H1 (cell line): ENCODE results near the gene BRD8. TPM values are rescaled to one million over a fixed set of nuclear protein-coding genes. Genes with fewer than 3 reads are reported as not detected.

Source experiments
- CTCF ChIA-PET: fragments of 300-600 bp; sonication (Branson Sonifier 250); formaldehyde crosslinking; loops from one replicate; lab custom pipeline; 2021; ENCODE audit not compliant: partially characterized antibody; lab: Charles Lee
- POLR2A ChIA-PET: fragments of 300-600 bp; sonication (Branson Sonifier 250); formaldehyde crosslinking; loops from one replicate; lab custom pipeline; 2021; ENCODE audit warnings: inconsistent platforms; ENCODE audit not compliant: partially characterized antibody; lab: Charles Lee
- DNase-seq, 2 experiments: peaks; one replicate each; pipeline versions ENCODE4 v3.0.0 to v3.0.0-alpha.2; 2010 to 2022; ENCODE audit warnings: low spot score in 2 of 2, low read depth in 1 of 2, mixed read lengths in 1 of 2
- FAIRE-seq: peaks from 2 replicates; lab custom pipeline; 2011; peaks lifted over from hg19 to GRCh38; lab: Jason Lieb, UNC
- H2AFZ ChIP-seq: 2 replicates; pipeline ENCODE4 v1.8.1; 2012; ENCODE audit warnings: low read length, inconsistent platforms
- H2AK5ac ChIP-seq: 2 replicates; pipeline ENCODE4 v1.6.1; 2013; ENCODE audit warnings: low read depth, low read length
- H2BK120ac ChIP-seq: replicated peaks from 2 replicates; pipeline ENCODE3; 2013; ENCODE audit warnings: low read depth, low read length, inconsistent platforms
- H2BK12ac ChIP-seq: 2 replicates; pipeline ENCODE4 v1.6.1; 2013; ENCODE audit warnings: low read depth, low read length
- H2BK15ac ChIP-seq: 2 replicates; pipeline ENCODE4 v1.6.1; 2013; ENCODE audit warnings: low read length
- H2BK20ac ChIP-seq: 2 replicates; pipeline ENCODE4 v1.6.1; 2013; ENCODE audit warnings: low read length
- H2BK5ac ChIP-seq: 2 replicates; pipeline ENCODE4 v1.6.1; 2013; ENCODE audit warnings: low read depth, low read length
- H3K14ac ChIP-seq: 2 replicates; pipeline ENCODE4 v1.6.1; 2013; ENCODE audit warnings: inconsistent platforms; ENCODE audit not compliant: insufficient read length
- H3K18ac ChIP-seq: 2 replicates; pipeline ENCODE4 v1.6.1; 2013; ENCODE audit warnings: low read length; ENCODE audit errors: extremely low read depth
- H3K23ac ChIP-seq: 2 replicates; pipeline ENCODE4 v1.6.1; 2013; ENCODE audit warnings: inconsistent platforms; ENCODE audit not compliant: insufficient read length
- H3K23me2 ChIP-seq: 2 replicates; pipeline ENCODE4 v1.6.1; 2013; ENCODE audit warnings: low read depth, low read length
- H3K27ac ChIP-seq: 2 replicates; pipeline ENCODE4 v1.6.1; 2011; ENCODE audit warnings: low read depth, low read length, inconsistent platforms
- H3K27me3 ChIP-seq, 4 experiments: replicated peaks in 1 of 4; 1 replicate in 1 of 4; 2 replicates in 3 of 4; pipeline versions ENCODE4 v1.6.1 to v1.8.1; 2011 to 2013; ENCODE audit warnings: low read length in 3 of 4, mild to moderate bottlenecking in 3 of 4, inconsistent platforms in 2 of 4, mixed read lengths in 2 of 4, moderate library complexity in 1 of 4; ENCODE audit not compliant: control insufficient read depth in 3 of 4, insufficient read depth in 3 of 4; ENCODE audit errors: extremely low read depth in 1 of 4
- H3K36me3 ChIP-seq, 4 experiments: 2 replicates each; pipeline versions ENCODE4 v1.6.1 to v1.8.1; 2011 to 2013; ENCODE audit warnings: mild to moderate bottlenecking in 4 of 4, low read length in 3 of 4, moderate library complexity in 2 of 4, control low read depth in 1 of 4, inconsistent platforms in 1 of 4; ENCODE audit not compliant: insufficient read depth in 4 of 4, control insufficient read depth in 2 of 4
- H3K4ac ChIP-seq: replicated peaks from 2 replicates; pipeline ENCODE3; 2013; ENCODE audit warnings: low read length, low read depth, mixed read lengths, inconsistent platforms; ENCODE audit not compliant: insufficient read length
- H3K4me1 ChIP-seq, 4 experiments: replicated peaks in 1 of 4; 1 replicate in 1 of 4; 2 replicates in 3 of 4; pipeline versions ENCODE4 v1.6.1 to v1.8.1; 2011 to 2013; ENCODE audit warnings: low read length in 3 of 4, inconsistent platforms in 2 of 4, mixed read lengths in 1 of 4; ENCODE audit not compliant: insufficient read depth in 4 of 4, control insufficient read depth in 3 of 4
- H3K4me2 ChIP-seq, 2 experiments: 2 replicates each; pipeline versions ENCODE4 v1.6.1 to v1.8.1; 2011 to 2013; ENCODE audit warnings: low read depth in 2 of 2, low read length in 2 of 2, control low read depth in 1 of 2, inconsistent platforms in 1 of 2, mild to moderate bottlenecking in 1 of 2; ENCODE audit not compliant: insufficient read depth in 1 of 2
- H3K4me3 ChIP-seq, 4 experiments: fragments of 200-600, 300-600 bp in 1 of 4; sonication (generic), shearing (Covaris generic), sonication (Bioruptor Twin) in 1 of 4; 2 replicates each; pipeline versions ENCODE4 v1.5.1 to v1.8.1; 2011 to 2016; ENCODE audit warnings: low read length in 4 of 4, low read depth in 3 of 4, control low read depth in 2 of 4, inconsistent platforms in 2 of 4, mild to moderate bottlenecking in 2 of 4, mixed read lengths in 1 of 4, moderate library complexity in 1 of 4; ENCODE audit not compliant: insufficient read depth in 2 of 4; ENCODE audit errors: extremely low read depth in 1 of 4
- H3K56ac ChIP-seq: replicated peaks from 2 replicates; pipeline ENCODE3; 2013; ENCODE audit warnings: low read depth, mild to moderate bottlenecking, mixed read lengths, low read length, inconsistent platforms; ENCODE audit not compliant: insufficient read length
- H3K79me1 ChIP-seq: 2 replicates; pipeline ENCODE4 v1.6.1; 2013; ENCODE audit warnings: low read depth, low read length, control low read depth
- H3K79me2 ChIP-seq, 2 experiments: 2 replicates each; pipeline versions ENCODE4 v1.6.1 to v1.8.1; 2012 to 2013; ENCODE audit warnings: low read length in 2 of 2, mild to moderate bottlenecking in 2 of 2, inconsistent platforms in 1 of 2; ENCODE audit not compliant: insufficient read depth in 2 of 2, control insufficient read depth in 1 of 2
- H3K9ac ChIP-seq, 4 experiments: replicated peaks in 1 of 4; 1 replicate in 1 of 4; 2 replicates in 3 of 4; pipeline versions ENCODE4 v1.6.1 to v1.8.1; 2011 to 2013; ENCODE audit warnings: low read depth in 3 of 4, low read length in 3 of 4, control low read depth in 2 of 4, mild to moderate bottlenecking in 2 of 4, moderate library complexity in 2 of 4, inconsistent platforms in 1 of 4; ENCODE audit errors: extremely low read depth in 1 of 4
- H3K9me3 ChIP-seq, 2 experiments: 2 replicates each; pipeline versions ENCODE4 v1.6.1 to v1.8.1; 2012 to 2013; ENCODE audit warnings: mild to moderate bottlenecking in 2 of 2, moderate library complexity in 2 of 2, control low read depth in 1 of 2, inconsistent platforms in 1 of 2, low read depth in 1 of 2, low read length in 1 of 2, mixed read lengths in 1 of 2; ENCODE audit not compliant: insufficient read depth in 2 of 2
- H4K20me1 ChIP-seq, 2 experiments: replicated peaks in 1 of 2; 2 replicates each; pipeline versions ENCODE3 to v1.8.1; 2011 to 2013; ENCODE audit warnings: inconsistent platforms in 2 of 2, low read length in 2 of 2, mild to moderate bottlenecking in 1 of 2; ENCODE audit not compliant: insufficient read depth in 2 of 2, control insufficient read depth in 1 of 2
- H4K5ac ChIP-seq: 2 replicates; pipeline ENCODE4 v1.6.1; 2013; ENCODE audit warnings: low read length, low read depth, mixed read lengths, inconsistent platforms; ENCODE audit not compliant: insufficient read length
- H4K8ac ChIP-seq: 2 replicates; pipeline ENCODE4 v1.8.0; 2013; ENCODE audit warnings: mild to moderate bottlenecking, moderate library complexity, low read length, inconsistent platforms; ENCODE audit not compliant: insufficient read depth; ENCODE audit errors: extremely low read depth
- H4K91ac ChIP-seq: replicated peaks from 2 replicates; pipeline ENCODE3; 2013; ENCODE audit warnings: low read length, mixed read lengths, inconsistent platforms; ENCODE audit not compliant: insufficient read length
- BCL11A ChIP-seq, 2 experiments: IDR thresholded peaks; one replicate each; pipeline ENCODE4 v1.6.1; 2011; ENCODE audit warnings: low read depth in 2 of 2, low read length in 2 of 2, mild to moderate bottlenecking in 2 of 2
- CBX8 ChIP-seq: fragments of 300-800, 300-1000 bp; sonication (generic); IDR thresholded peaks from 2 replicates; pipeline ENCODE4 v1.7.1; 2016; ENCODE audit warnings: low read depth, low read length, borderline replicate concordance
- EGR1 ChIP-seq: IDR thresholded peaks from 2 replicates; pipeline ENCODE4 v1.6.1; 2011; ENCODE audit warnings: low read depth, low read length, borderline replicate concordance
- GTF2F1 ChIP-seq: IDR thresholded peaks from 2 replicates; pipeline ENCODE4 v1.6.1; 2012; ENCODE audit warnings: low read depth, low read length, improper control_type of control experiment, borderline replicate concordance
- HDAC6 ChIP-seq: IDR thresholded peaks from one replicate; pipeline ENCODE4 v1.7.1; 2012; ENCODE audit warnings: low read depth, mild to moderate bottlenecking, inconsistent platforms, low read length, moderate library complexity
- JUND ChIP-seq: IDR thresholded peaks from 2 replicates; pipeline ENCODE4 v1.6.1; 2011; ENCODE audit warnings: mild to moderate bottlenecking, improper control_type of control experiment, low read length
- SAP30 ChIP-seq: fragments of 300-600 bp; sonication (generic); IDR thresholded peaks from 2 replicates; pipeline ENCODE4 v1.7.1; 2012; ENCODE audit warnings: low read length, moderate library complexity, mild to moderate bottlenecking, inconsistent platforms; ENCODE audit not compliant: insufficient read depth, insufficient replicate concordance
- TBP ChIP-seq: IDR thresholded peaks from 2 replicates; pipeline ENCODE4 v1.6.1; 2011; ENCODE audit warnings: low read depth, low read length, improper control_type of control experiment
- TCF12 ChIP-seq: IDR thresholded peaks from 2 replicates; pipeline ENCODE4 v1.6.1; 2011; ENCODE audit warnings: low read depth, mild to moderate bottlenecking, low read length
- polyA plus RNA-seq, 7 experiments: library from polyadenylated mRNA; depleted of rRNA in 3 of 7; stranded (reverse) in 5 of 7; unstranded in 2 of 7; fragments of >200 nt in 5 of 7; fragments of 200-250 nt in 2 of 7; gene quantifications; 1 replicate in 5 of 7; 2 replicates in 1 of 7; 4 replicates in 1 of 7; pipeline versions ENCODE4 v1.2.1 to v1.2.3, GENCODE V29; 2011 to 2013; ENCODE audit warnings: missing spikeins in 2 of 7, mixed read lengths in 2 of 7
- total RNA-seq: library from RNA; stranded (reverse); fragmentation: NEBNext Ultra II Directional; extraction: Animal tissue kit (Norgen Biotek cat#: 25700); gene quantifications from 2 replicates; pipeline ENCODE4 v1.2.1, GENCODE V29; 2021
- TF ChIP-seq, protein P1 (sequence below), 3 experiments: IDR thresholded peaks; 1 replicate in 2 of 3; 2 replicates in 1 of 3; pipeline versions ENCODE4 v1.5.1 to v1.6.1; 2011; ENCODE audit warnings: low read length in 3 of 3, mild to moderate bottlenecking in 3 of 3, inconsistent platforms in 2 of 3, low read depth in 1 of 3, moderate library complexity in 1 of 3; ENCODE audit not compliant: insufficient read depth in 1 of 3; ENCODE audit errors: control extremely low read depth in 1 of 3
- TF ChIP-seq, protein P2 (sequence below): IDR thresholded peaks from 2 replicates; pipeline ENCODE4 v1.6.1; 2012; ENCODE audit warnings: inconsistent platforms

Gene BRD8
- total and polyA plus RNA-seq, 2 of the 8 experiments (the other 6 are each of a cell fraction or from before 2014, with no cell fraction given), result 37.8 to 75.8 TPM

DNA sequence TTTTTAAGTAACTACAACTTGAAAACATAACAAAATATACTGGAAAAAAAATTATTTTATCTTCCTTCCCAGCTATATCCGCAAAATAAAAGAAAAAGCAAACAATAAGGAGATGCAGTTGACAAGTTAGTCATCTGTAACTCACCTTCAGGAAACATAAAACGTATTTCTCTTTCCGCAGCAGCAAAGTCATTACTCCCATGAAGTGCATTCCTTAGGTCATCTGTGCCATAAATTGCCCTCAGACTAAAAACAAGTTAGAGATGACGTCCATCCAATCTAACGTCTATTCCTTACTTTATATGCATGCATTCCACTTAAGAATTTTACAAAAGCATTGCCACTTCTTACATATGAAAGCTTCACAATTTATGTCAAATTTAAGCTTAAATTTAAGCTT lies 50.1 kb downstream of the BRD8 start (continued):
- TF ChIP-seq BCL11A (IDR thresholded peaks at IDR 0.05; ENCODE audit: low read depth in 2 of 2, low read length in 2 of 2) (no peak), JUND (no peak)
- TF ChIP-seq, all 59 proteins: peak for 0

DNA sequence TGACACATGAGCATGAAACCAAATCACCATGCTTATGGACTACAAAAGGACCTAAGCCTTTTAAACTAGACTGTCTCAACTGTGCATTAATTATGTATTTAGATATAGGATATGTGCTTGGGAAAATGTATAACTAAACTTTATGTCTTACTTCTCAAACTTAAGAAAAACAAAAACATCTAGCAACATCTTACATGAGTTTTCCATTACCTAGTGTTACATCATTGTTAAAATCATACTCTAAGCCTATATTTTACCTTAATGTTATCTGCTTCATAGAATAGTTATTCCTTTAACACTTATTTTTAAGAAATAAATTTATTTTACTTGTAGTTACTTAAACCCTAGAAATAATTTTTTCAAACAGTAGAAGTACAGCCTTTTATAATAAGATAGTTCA lies 63.2 kb downstream of the BRD8 start:
- H2BK12ac ChIP-seq, result no peak overlapping the region
- no peak overlapping the region for H3K14ac ChIP-seq
- H4K8ac ChIP-seq, result no peak overlapping the region
- no peak overlapping the region for H3K23ac ChIP-seq
- no peak overlapping the region for H2BK15ac ChIP-seq
- H3K4me1 ChIP-seq, result peaks cover 0 to 7% (median 4%) of the 10 kb centered on the region in 4 experiments; a peak in 5 of 7 replicates
- H4K20me1 ChIP-seq, result no peaks in the 10 kb centered on the region
- no peak overlapping the region for H2AK5ac ChIP-seq
- no peak overlapping the region for H4K91ac ChIP-seq
- POLR2A ChIA-PET, result no interaction called here
- H3K18ac ChIP-seq, result no peak overlapping the region
- H3K36me3 ChIP-seq, result no peaks in the 10 kb centered on the region
- no peaks in the 10 kb centered on the region for H3K79me1 ChIP-seq
- FAIRE-seq (no peak), DNase-seq (no peak)
- no peak overlapping the region for H3K9ac ChIP-seq
- no peaks in the 10 kb centered on the region for H3K79me2 ChIP-seq
- H3K9me3 ChIP-seq, result no peaks in the 10 kb centered on the region
- no peak overlapping the region for H2BK5ac ChIP-seq
- no peaks in the 10 kb centered on the region for H3K23me2 ChIP-seq
- no peak overlapping the region for H2AFZ ChIP-seq
- H3K56ac ChIP-seq, result no peak overlapping the region
- H3K27ac ChIP-seq, result no peak overlapping the region
- H3K27me3 ChIP-seq, result no peaks in the 10 kb centered on the region
- no peak overlapping the region for H2BK20ac ChIP-seq
- H3K4ac ChIP-seq, result no peak overlapping the region
- no peak overlapping the region for H3K4me3 ChIP-seq
- no peak overlapping the region for H4K5ac ChIP-seq
- CTCF ChIA-PET, result no interaction called here
- no peak overlapping the region for H3K4me2 ChIP-seq
- H2BK120ac ChIP-seq, result no peak overlapping the region
- no peak for TF ChIP-seq TCF12
- TF ChIP-seq SAP30, result no peak
- TF ChIP-seq GTF2F1, result no peak
- TF ChIP-seq, protein P1, sequence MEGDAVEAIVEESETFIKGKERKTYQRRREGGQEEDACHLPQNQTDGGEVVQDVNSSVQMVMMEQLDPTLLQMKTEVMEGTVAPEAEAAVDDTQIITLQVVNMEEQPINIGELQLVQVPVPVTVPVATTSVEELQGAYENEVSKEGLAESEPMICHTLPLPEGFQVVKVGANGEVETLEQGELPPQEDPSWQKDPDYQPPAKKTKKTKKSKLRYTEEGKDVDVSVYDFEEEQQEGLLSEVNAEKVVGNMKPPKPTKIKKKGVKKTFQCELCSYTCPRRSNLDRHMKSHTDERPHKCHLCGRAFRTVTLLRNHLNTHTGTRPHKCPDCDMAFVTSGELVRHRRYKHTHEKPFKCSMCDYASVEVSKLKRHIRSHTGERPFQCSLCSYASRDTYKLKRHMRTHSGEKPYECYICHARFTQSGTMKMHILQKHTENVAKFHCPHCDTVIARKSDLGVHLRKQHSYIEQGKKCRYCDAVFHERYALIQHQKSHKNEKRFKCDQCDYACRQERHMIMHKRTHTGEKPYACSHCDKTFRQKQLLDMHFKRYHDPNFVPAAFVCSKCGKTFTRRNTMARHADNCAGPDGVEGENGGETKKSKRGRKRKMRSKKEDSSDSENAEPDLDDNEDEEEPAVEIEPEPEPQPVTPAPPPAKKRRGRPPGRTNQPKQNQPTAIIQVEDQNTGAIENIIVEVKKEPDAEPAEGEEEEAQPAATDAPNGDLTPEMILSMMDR (IDR thresholded peaks at IDR 0.05; ENCODE audit: control extremely low read depth in 1 of 3, insufficient read depth in 1 of 3, low read depth in 1 of 3, low read length in 3 of 3), result no peak
- TF ChIP-seq EGR1, result no peak
- no peak for TF ChIP-seq CBX8
- TF ChIP-seq TBP, result no peak
- no peak for TF ChIP-seq HDAC6
- TF ChIP-seq, protein P2, sequence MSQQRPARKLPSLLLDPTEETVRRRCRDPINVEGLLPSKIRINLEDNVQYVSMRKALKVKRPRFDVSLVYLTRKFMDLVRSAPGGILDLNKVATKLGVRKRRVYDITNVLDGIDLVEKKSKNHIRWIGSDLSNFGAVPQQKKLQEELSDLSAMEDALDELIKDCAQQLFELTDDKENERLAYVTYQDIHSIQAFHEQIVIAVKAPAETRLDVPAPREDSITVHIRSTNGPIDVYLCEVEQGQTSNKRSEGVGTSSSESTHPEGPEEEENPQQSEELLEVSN, result no peak
